K562 (cell line): ENCODE data around the gene STON2.

Experiments
- DLX4 ChIP-seq: fragments of 250-450 bp; sonication (Bioruptor Pico); IDR thresholded peaks from 2 replicates; pipeline ENCODE4 v1.6.1; 2021; ENCODE audit warnings: mild to moderate bottlenecking
- ZBTB34 ChIP-seq: fragments of 250-450 bp; sonication (Bioruptor Pico); IDR thresholded peaks from 2 replicates; pipeline ENCODE4 v1.8.0; 2021; ENCODE audit warnings: mild to moderate bottlenecking, moderate library complexity
- ZNF239 ChIP-seq: fragments of 250-450 bp; sonication (Bioruptor Pico); IDR thresholded peaks from 2 replicates; pipeline ENCODE4 v1.4.0; 2020; ENCODE audit warnings: mild to moderate bottlenecking
- TF ChIP-seq, protein P1 (sequence below): fragments of 250-450 bp; sonication (Bioruptor Pico); IDR thresholded peaks from 2 replicates; pipeline ENCODE4 v1.8.0; 2021; ENCODE audit warnings: borderline replicate concordance, mild to moderate bottlenecking, moderate library complexity; ENCODE audit not compliant: poor library complexity, severe bottlenecking

DNA sequence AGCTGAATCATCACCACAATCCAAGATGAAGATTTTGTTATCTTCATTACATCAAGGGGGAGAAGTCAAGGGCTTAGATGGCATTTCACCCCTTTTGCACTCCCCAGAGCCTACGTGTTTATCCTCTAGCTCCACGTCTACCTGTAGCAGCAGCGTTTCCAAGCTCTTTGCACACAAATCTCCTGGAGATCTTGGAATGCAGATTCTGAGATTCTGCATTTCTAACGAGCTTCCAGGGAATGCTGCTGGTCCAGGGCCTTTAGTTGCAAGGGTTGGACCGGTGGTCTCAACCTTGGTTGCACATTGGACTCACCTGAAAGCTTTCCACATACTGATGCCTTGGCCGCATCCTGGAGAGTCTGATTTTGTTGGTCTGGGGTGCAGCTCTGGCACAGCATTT, 49.5 kb upstream of the STON2 start:
- TF ChIP-seq DLX4 (no peak), ZBTB34 (CRISPR knock-in tag) (no peak), ZNF239 (CRISPR knock-in tag) (no peak)
- TF ChIP-seq, protein P1, sequence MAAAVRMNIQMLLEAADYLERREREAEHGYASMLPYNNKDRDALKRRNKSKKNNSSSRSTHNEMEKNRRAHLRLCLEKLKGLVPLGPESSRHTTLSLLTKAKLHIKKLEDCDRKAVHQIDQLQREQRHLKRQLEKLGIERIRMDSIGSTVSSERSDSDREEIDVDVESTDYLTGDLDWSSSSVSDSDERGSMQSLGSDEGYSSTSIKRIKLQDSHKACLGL, result no peak
